HG03103 (cell line): ENCODE data around the gene AUTS2.

Source experiments
- ATAC-seq: cut with Tn5 transposase; IDR thresholded peaks from one replicate; pipeline ENCODE4 v1.9.1; 2021; ENCODE audit warnings: low read depth; ENCODE audit not compliant: unreplicated experiment

AUTS2 gene

GRCh38 chr7:69654381-69654780, 56.1 kb downstream of the AUTS2 start:
- no peak for ATAC-seq

- ATAC-seq: no peak
Observed at GRCh38 chr7:69654849-69655707, 56.8 kb downstream of the AUTS2 start.

GRCh38 chr7:69656077-69656476, 57.8 kb downstream of the AUTS2 start:
- no peak for ATAC-seq

DNA sequence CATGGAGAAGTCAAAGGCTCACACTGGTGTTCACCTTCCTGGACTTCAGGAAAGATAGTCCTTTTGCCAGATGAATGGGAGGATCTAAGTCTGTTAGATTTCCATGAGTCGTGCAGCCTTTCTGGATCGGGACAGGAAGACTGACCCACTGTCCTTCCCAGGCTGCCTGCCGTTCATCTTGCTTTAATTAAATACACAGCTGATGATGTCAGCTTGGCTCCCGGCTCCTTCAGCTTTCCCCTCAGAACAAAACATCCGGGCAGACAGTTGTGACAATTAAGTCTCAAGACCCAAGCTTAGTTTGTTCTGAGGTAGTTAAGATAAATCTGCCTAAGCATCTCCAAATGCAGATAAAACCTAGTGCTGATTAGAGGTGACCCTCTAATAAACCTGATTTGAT, 58.6 kb downstream of the AUTS2 start:
- ATAC-seq: no peak

DNA sequence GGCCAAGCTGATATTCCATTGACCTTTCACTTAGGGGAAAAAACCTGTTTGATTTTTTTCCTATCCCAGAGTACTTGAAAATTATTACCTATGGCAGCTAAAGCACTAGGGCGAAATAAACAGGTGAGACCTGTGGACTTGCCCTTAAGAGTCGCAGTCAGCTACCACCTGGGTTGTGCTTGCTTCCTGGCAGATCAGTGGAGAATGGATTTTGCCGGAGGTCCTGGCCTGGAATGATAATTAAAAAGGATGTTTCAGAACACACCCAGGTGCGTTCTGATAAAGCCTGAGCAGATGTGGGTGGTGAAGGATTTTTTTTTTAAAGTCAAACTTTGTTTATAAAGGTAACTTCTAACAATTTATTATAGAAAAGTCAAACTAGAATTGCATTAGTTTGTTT, 59.1 kb downstream of the AUTS2 start:
- ATAC-seq: no peak

GRCh38 chr7:69657985-69658384, 59.7 kb downstream of the AUTS2 start:
- no peak for ATAC-seq

GRCh38 chr7:69659983-69660382, 61.7 kb downstream of the AUTS2 start:
- no peak for ATAC-seq

DNA sequence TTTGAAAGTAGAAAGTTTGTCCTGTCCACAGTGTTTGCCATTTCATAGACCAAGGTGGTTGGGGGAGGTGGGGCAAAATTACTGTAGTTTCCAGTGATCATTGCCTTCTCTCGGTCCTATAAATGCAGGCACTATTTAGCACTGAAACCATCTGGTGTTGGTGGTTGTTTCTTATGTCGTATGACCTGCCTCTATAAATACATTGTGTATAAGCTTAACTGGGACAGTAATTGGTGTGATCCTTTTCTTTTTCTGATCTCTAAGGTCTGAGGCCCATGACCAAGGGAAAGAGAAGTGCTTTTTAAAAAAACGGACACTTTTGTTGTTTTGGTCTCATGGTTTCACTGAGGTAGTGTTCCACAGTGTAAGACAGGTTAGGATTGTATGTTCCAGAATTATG, 63.1 kb downstream of the AUTS2 start:
- no peak for ATAC-seq

DNA sequence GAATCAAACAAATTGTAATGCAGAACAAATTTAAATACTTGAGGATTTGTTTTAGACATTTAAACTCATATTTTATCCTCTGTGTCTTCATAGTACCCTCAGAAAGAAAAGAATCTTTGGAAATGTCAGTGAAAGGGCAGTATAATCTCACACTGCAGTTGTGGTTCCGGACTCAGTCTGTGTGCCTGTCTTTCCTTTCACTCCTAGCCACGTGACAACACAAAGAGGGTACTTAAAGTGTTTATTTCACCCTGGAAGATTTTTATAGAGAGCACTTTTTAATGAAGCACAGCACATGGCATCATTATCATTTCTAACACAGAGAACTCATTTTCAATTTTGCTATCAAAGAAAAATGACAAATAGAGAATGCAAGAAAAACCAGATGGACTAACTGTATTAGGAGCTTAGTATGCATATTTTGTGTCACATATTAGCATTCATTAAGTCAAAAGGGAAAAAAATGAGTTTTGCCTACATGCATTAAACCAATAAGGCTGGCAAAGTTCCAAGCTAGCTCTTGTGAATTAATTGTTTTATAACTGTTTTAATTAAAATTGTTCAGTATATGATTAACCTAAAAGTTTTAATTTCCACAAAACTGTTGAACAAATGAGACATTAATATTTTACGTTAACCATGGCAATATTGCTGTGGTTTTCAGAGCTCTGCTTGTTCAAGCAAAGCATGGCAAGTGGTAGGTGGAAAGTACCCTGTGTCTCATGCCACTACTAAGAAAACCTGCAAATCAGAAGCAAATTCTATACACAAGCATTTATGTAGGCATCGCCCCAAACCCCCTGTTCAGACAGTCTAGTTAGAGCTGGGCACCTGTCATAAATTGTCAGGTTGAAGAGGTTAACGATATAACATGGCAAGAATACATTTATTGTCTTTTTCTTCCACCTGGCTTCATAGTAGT, 65.9 kb downstream of the AUTS2 start:
- no peak for ATAC-seq

DNA sequence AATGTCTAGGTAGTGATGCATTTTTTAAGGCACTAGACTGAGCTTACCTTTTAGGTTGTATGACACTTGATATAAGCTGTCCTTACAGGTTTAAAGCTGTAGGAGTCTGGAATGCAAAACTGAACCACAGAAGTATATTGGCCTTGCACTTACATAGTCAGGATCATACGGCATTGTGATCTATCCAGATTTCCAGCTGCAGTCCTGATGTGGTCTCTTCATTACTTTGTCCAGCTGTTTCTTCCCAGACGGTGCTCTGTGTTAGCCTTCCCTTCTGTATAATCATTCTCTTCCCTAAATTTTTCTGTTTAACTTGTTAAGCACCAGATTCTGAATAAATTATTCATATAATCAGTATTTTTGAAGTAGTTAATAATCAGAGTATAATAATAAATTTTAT, 67.1 kb downstream of the AUTS2 start:
- ATAC-seq: no peak

DNA sequence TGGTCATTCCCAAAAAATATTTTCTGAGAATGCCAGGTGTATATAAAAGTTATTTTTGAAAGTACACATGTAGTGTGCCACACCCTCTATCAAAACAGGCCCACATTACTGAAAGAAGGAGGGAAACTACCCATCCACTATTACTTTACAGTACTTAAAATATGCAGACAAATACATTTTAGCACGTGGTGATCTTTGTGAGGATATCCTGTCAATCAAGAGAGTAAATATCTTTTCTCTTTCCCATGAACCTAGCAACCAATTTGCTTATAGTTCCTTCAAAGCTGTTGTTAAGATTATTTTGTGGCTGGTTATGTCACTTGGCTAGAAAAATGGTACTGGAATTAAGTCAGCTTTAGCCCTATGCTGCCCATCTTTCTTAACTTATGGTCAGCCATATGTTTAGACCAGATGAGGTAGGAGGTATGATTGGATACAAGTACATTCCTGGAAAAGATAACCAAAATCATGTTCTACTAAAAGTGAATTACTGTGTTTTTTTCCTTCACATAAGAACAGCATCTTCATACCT, 70.1 kb downstream of the AUTS2 start:
- ATAC-seq: no peak

- no peak for ATAC-seq
Observed at GRCh38 chr7:69670701-69671100, 72.4 kb downstream of the AUTS2 start.

- ATAC-seq: no peak
Observed at GRCh38 chr7:69673074-69673473, 74.8 kb downstream of the AUTS2 start.

DNA sequence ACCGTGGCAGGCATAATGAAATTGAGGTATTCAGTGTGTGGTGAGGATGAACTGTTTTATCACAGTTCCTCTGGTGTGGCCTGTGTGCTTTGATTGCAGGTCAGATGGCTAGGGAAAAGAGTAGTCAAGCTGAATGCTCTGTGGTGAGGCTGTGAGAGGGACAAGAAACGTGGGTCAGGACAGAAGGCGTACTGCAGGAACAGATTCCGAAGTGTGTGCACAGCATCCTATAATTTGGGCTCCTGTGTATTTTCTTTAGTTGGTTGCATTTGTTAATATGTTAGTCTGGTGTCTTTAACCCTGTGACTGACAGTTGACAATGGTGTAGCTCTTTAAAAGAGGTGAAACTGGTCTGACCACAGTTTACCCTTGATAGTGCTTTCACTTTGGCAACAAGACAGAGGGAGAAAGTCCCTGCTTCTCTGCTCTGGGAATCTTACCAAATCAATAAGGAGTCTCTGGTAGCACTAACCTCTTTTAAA, 76.5 kb downstream of the AUTS2 start:
- ATAC-seq: peak; percentile 78

- no peak for ATAC-seq
Observed at GRCh38 chr7:69676247-69676646, 78.0 kb downstream of the AUTS2 start.

GRCh38 chr7:69677054-69677852, 79.0 kb downstream of the AUTS2 start:
- no peak for ATAC-seq

GRCh38 chr7:69677881-69678493, 79.7 kb downstream of the AUTS2 start:
- no peak for ATAC-seq

DNA sequence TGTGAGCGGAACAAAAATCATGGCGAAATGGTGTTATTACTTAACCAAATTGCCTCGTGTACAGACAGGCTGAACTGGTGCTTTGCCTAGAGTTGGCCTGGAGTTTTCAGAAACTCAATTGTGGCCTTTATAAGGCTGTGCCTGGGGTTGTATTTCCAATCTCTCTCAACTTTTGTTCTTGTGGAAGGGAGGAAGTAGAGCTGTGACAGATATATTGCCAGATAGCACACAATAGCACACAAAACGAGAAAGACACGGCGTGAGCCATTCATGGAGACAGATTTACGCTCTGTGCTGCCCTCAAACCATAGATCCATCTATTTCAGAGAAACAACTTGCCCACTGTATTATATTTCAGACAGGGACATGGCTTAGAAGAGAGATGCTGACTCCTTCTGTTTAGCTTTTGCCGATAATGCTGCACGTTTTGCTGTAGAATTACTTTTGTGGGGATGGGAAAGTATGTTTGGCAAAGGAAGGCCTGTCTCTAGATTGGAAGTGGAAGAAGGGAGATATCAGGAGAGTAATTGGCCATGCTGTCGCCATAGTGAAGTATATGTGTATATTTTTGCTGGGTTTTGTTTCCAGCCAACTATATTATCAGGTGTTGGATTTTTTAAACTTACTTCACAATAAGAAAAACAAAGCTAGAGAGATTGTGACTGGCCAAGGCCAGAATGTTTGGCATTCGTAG, 80.4 kb downstream of the AUTS2 start:
- ATAC-seq: no peak

DNA sequence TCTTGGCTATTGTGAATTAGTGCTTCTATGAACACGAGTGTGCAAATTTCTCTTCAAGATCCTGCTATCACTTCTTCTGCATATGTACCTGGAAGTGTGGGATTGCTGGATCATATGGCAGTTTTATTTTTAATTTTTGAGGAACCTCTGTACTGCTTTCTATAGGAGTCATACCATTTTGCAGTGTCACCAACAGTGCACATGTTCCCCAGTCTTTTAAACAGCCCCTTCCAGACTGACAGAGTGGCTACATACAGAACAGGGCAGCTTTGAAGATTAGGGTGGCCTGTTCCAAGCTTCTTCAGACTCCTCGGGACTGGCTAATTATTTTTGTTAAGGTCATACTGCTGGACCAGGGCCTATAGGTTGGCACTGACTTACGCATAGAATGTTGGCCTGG, 82.9 kb downstream of the AUTS2 start:
- no peak for ATAC-seq
